C4-2B (cell line): ENCODE measurements around the gene EVC2.

Experiments
- H3K27ac ChIP-seq: fragments of 450-650 bp; 2 replicates; pipeline ENCODE4 v1.5.1; 2017
- ZFX ChIP-seq: fragments of 450-650 bp; IDR thresholded peaks from 2 replicates; pipeline ENCODE4 v1.6.1; 2017
- TF ChIP-seq, protein P1 (sequence below): fragments of 450-650 bp; conservative IDR thresholded peaks from 2 replicates; pipeline ENCODE4 v1.5.1; 2017; ENCODE audit warnings: mild to moderate bottlenecking

EVC2 gene

DNA sequence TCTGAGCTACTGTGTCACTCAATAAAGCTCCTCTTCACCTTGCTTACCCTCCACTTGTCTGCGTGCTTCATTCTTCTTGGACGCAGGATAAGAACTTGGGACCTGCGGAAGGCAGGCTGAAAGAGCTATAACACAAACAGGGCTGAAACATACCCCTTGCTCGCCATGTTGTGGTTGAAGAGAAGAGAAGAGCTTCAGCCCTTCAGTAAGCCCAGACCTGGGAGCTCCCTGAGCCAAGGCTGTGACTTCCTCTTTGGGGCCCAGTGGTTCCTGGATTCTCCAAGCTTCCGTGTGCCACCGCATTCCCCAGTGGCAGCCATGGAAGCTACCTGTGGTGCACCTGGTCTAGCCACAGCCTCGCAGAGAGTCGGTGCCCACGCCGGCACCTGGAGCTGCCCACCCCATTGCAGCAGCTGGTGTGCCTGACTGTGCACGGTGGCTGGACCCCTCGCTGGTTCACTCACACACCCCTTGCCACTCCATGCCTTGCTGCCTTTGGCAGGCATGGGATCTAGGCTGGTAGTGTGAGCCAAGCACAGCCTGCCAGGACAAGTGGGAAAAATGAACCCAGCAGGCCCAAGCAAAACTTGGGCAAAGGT is 160.6 kb downstream of the EVC2 start:
- no peak overlapping the region for H3K27ac ChIP-seq
- no peak for TF ChIP-seq ZFX
- TF ChIP-seq, protein P1, sequence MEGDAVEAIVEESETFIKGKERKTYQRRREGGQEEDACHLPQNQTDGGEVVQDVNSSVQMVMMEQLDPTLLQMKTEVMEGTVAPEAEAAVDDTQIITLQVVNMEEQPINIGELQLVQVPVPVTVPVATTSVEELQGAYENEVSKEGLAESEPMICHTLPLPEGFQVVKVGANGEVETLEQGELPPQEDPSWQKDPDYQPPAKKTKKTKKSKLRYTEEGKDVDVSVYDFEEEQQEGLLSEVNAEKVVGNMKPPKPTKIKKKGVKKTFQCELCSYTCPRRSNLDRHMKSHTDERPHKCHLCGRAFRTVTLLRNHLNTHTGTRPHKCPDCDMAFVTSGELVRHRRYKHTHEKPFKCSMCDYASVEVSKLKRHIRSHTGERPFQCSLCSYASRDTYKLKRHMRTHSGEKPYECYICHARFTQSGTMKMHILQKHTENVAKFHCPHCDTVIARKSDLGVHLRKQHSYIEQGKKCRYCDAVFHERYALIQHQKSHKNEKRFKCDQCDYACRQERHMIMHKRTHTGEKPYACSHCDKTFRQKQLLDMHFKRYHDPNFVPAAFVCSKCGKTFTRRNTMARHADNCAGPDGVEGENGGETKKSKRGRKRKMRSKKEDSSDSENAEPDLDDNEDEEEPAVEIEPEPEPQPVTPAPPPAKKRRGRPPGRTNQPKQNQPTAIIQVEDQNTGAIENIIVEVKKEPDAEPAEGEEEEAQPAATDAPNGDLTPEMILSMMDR: no peak

GRCh38 chr4:5545271-5545670 is 163.1 kb downstream of the EVC2 start:
- no peak for TF ChIP-seq ZFX
- TF ChIP-seq, protein P1: no peak
- no peak overlapping the region for H3K27ac ChIP-seq

DNA sequence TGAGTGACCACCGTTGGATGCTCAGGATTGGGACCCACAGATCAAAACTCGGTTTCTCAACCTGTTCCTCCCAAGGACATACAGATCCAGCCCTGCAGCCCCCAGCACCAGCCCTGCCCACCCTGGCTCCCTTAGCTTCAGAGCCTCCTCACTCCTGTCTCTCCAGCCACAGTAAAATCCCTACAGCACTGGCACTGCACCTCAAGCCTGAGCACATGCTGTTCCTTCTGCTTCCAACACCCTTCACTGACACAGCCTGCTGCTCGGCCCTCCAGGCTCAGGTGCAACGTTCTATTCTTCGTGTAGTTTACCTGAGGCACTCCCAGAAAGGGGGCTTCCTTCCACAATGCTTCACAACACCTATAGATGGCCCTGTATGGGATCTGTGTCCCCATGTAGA is 163.6 kb downstream of the EVC2 start:
- no peak for TF ChIP-seq ZFX
- TF ChIP-seq, protein P1: no peak
- H3K27ac ChIP-seq: no peak overlapping the region

- no peak overlapping the region for H3K27ac ChIP-seq
- TF ChIP-seq, protein P1: no peak
- TF ChIP-seq ZFX: no peak
Observed at GRCh38 chr4:5543681-5544080, 164.7 kb downstream of the EVC2 start.

- TF ChIP-seq ZFX: no peak
- TF ChIP-seq, protein P1: no peak
- H3K27ac ChIP-seq: no peak overlapping the region
Observed at GRCh38 chr4:5541169-5541568, 167.2 kb downstream of the EVC2 start.

GRCh38 chr4:5539584-5539983 is 168.8 kb downstream of the EVC2 start:
- TF ChIP-seq, protein P1: no peak
- TF ChIP-seq ZFX: no peak
- H3K27ac ChIP-seq: no peak overlapping the region

- H3K27ac ChIP-seq: no peak overlapping the region
- TF ChIP-seq ZFX: no peak
- TF ChIP-seq, protein P1: no peak
Observed at GRCh38 chr4:5532100-5532499, 176.3 kb downstream of the EVC2 start.
